ENCODE measurements around the gene TRMT2A.

DNA sequence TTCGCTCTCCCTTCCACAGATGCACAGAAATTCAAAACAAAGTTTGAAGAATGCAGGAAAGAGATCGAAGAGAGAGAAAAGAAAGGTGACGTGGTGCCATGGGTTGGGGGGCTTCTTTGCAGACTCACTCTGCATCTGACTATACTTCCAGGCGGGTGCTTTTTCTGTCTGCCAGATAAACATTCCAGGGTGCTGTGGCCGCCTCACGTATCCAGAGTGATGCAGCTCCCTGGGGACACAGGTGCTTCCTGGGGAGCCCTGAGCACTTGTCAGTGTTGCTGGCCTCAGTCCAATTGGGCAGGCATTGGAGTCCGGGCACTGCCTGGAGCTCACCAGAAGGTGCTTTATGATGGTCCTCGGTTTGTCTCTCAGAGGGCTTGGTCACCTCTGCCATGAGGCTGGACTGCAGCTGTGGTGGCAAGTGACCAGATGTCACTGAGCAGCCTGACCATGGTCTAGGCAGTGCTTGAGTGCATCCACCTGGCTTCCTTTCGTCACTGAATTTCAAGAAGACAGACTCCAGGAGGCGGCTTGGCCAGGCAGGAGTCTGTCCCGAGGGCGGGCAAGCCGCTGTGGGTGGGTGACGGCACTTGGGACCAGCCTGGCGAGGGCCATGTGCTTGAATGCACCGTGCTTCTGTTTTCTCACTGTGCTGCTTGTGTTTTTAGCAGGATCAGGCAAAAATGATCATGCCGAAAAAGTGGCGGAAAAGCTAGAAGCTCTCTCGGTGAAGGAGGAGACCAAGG is 9.4 kb upstream of the TRMT2A start:
- TF ChIP-seq CTCF (IDR thresholded peaks at IDR 0.05): no peak
- no peak for TF ChIP-seq POLR2A (IDR thresholded peaks at IDR 0.05)
- no peak for TF ChIP-seq POLR2AphosphoS5 (IDR thresholded peaks at IDR 0.05)
